ENCODE measurements around the gene PSME2. TPM values are rescaled to one million over a fixed set of nuclear protein-coding genes. Genes with fewer than 3 reads are reported as not detected.

Gene PSME2
- polyA plus RNA-seq, 1 donor (not counting 4 experiments of a cell fraction or from before 2014, with no cell fraction given) = 158 TPM

DNA sequence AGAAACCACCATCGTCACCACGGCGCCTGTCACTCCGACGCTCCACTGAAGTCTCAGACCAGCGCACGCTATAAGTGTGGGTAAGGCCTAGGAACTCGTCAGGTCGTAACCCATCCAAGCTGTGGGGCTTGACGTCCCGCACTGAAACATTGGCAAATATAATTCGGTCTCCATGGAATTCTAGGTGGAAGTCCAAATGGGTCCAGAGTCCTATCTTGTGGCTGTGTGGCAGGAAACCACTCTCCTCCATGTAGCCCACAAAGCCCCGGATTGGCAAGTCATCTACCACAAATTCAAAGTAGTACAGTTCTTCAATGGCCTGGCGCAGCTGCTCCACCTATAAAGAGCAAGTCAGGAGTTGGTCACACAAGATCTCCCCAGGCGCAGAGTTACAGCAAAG, 46.5 kb upstream of the PSME2 start:
- Histone ChIP-seq H3K27me3 (ENCODE audit: control insufficient read depth, extremely low read depth, insufficient read depth, low read length) (no peaks in the 10 kb centered on the region), H3K36me3 (ENCODE audit: control insufficient read depth in 2 of 2, extremely low read depth in 1 of 2, insufficient read depth in 2 of 2, low read length in 2 of 2) (peaks cover 15 to 21% of the 10 kb centered on the region in 2 experiments), H3K27ac (ENCODE audit: control insufficient read depth, insufficient read depth, low read length) (no peak overlapping the region), H3K79me2 (ENCODE audit: control insufficient read depth, insufficient read depth, low read length) (peaks cover 47% of the 10 kb centered on the region), H3K9me1 (ENCODE audit: control insufficient read depth, extremely low read depth, insufficient read depth, low read length) (no peaks in the 10 kb centered on the region), H2AFZ (ENCODE audit: control insufficient read depth, low read length) (no peak overlapping the region), H3K4me3 (ENCODE audit: control insufficient read depth in 2 of 3, extremely low read depth in 1 of 3, insufficient read depth in 2 of 3, low read depth in 1 of 3, low read length in 3 of 3) (no peak overlapping the region), H4K20me1 (ENCODE audit: control insufficient read depth, extremely low read depth, insufficient read depth, low read length) (no peaks in the 10 kb centered on the region), H3K9me3 (ENCODE audit: control insufficient read depth, low read depth, low read length) (no peaks in the 10 kb centered on the region), H3K9ac (ENCODE audit: control insufficient read depth, extremely low read depth, insufficient read depth, low read length) (no peak overlapping the region), H3K4me2 (ENCODE audit: control insufficient read depth, extremely low read depth, insufficient read depth, low read depth, low read length) (no peak overlapping the region), H3K4me1 (ENCODE audit: control insufficient read depth, extremely low read depth, insufficient read depth, low read length) (peaks cover 22% of the 10 kb centered on the region)
- TF ChIP-seq EZH2 (IDR thresholded peaks at IDR 0.05; ENCODE audit: low read length) = no peak
- TF ChIP-seq, protein P1, sequence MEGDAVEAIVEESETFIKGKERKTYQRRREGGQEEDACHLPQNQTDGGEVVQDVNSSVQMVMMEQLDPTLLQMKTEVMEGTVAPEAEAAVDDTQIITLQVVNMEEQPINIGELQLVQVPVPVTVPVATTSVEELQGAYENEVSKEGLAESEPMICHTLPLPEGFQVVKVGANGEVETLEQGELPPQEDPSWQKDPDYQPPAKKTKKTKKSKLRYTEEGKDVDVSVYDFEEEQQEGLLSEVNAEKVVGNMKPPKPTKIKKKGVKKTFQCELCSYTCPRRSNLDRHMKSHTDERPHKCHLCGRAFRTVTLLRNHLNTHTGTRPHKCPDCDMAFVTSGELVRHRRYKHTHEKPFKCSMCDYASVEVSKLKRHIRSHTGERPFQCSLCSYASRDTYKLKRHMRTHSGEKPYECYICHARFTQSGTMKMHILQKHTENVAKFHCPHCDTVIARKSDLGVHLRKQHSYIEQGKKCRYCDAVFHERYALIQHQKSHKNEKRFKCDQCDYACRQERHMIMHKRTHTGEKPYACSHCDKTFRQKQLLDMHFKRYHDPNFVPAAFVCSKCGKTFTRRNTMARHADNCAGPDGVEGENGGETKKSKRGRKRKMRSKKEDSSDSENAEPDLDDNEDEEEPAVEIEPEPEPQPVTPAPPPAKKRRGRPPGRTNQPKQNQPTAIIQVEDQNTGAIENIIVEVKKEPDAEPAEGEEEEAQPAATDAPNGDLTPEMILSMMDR (optimal IDR thresholded peaks at IDR 0.05 in 1 of 3, IDR thresholded peaks at IDR 0.05 in 1 of 3, conservative IDR thresholded peaks at IDR 0.05 in 1 of 3; ENCODE audit: extremely low read depth in 1 of 3, insufficient read depth in 2 of 3, low read length in 3 of 3) = no peak
- FAIRE-seq (no peak), DNase-seq (ENCODE audit: low read depth, low spot score) (no peak)
- dilution Hi-C loops (cut with MboI; ENCODE audit: extremely low pct_ligation_motif_present, low sequenced_read_pairs) = no loop called here

DNA sequence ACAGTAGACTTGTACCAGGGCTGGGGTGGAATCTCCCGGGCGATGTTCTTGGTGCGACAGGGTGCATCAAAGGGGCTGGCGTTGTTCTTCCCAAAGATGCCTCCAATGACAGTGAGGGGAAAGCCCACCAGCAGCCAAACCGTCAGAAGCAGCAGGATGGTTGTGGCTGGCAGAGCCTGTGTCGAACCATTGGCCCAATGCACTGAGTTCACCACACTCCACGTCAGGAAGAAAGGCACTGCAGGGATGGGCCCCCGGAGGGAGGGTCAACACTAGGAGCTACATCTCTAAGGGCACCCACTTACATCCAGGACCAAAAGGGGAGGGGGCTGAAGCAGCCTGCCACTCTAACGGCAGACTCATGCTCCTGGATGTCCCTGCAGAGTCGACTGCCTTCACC, 44.0 kb upstream of the PSME2 start:
- FAIRE-seq (no peak), DNase-seq (ENCODE audit: low read depth, low spot score) (no peak)
- peaks cover 30 to 40% of the 10 kb centered on the region in 2 experiments for H3K36me3 ChIP-seq (ENCODE audit: control insufficient read depth in 2 of 2, extremely low read depth in 1 of 2, insufficient read depth in 2 of 2, low read length in 2 of 2)
- H3K9me1 ChIP-seq (ENCODE audit: control insufficient read depth, extremely low read depth, insufficient read depth, low read length) = no peaks in the 10 kb centered on the region
- H3K9ac ChIP-seq (ENCODE audit: control insufficient read depth, extremely low read depth, insufficient read depth, low read length) = no peak overlapping the region
- no peak overlapping the region for H3K4me2 ChIP-seq (ENCODE audit: control insufficient read depth, extremely low read depth, insufficient read depth, low read depth, low read length)
- no peaks in the 10 kb centered on the region for H3K9me3 ChIP-seq (ENCODE audit: control insufficient read depth, low read depth, low read length)
- no peak overlapping the region for H2AFZ ChIP-seq (ENCODE audit: control insufficient read depth, low read length)
- peaks cover 23% of the 10 kb centered on the region for H3K4me1 ChIP-seq (ENCODE audit: control insufficient read depth, extremely low read depth, insufficient read depth, low read length)
- H3K4me3 ChIP-seq (ENCODE audit: control insufficient read depth in 2 of 3, extremely low read depth in 1 of 3, insufficient read depth in 2 of 3, low read depth in 1 of 3, low read length in 3 of 3) = no peak overlapping the region
- peaks cover 4% of the 10 kb centered on the region for H4K20me1 ChIP-seq (ENCODE audit: control insufficient read depth, extremely low read depth, insufficient read depth, low read length)
- no peak overlapping the region for H3K27ac ChIP-seq (ENCODE audit: control insufficient read depth, insufficient read depth, low read length)
- peaks cover 42% of the 10 kb centered on the region for H3K79me2 ChIP-seq (ENCODE audit: control insufficient read depth, insufficient read depth, low read length)
- dilution Hi-C loops (cut with MboI; ENCODE audit: extremely low pct_ligation_motif_present, low sequenced_read_pairs) = no loop called here
- TF ChIP-seq, protein P1 (optimal IDR thresholded peaks at IDR 0.05 in 1 of 3, IDR thresholded peaks at IDR 0.05 in 1 of 3, conservative IDR thresholded peaks at IDR 0.05 in 1 of 3; ENCODE audit: extremely low read depth in 1 of 3, insufficient read depth in 2 of 3, low read length in 3 of 3) = no peak
- TF ChIP-seq EZH2 (IDR thresholded peaks at IDR 0.05; ENCODE audit: low read length) = no peak
- no peaks in the 10 kb centered on the region for H3K27me3 ChIP-seq (ENCODE audit: control insufficient read depth, extremely low read depth, insufficient read depth, low read length)
